ENCODE results near the gene MTFR1L. TPM values are rescaled to one million over a fixed set of nuclear protein-coding genes. Genes with fewer than 3 reads are reported as not detected.
A peak's percentile ranks its signal among the peaks of the same experiment; 100 is the strongest.

Gene MTFR1L
- polyA plus RNA-seq, 1 experiment = 65.8 TPM

DNA sequence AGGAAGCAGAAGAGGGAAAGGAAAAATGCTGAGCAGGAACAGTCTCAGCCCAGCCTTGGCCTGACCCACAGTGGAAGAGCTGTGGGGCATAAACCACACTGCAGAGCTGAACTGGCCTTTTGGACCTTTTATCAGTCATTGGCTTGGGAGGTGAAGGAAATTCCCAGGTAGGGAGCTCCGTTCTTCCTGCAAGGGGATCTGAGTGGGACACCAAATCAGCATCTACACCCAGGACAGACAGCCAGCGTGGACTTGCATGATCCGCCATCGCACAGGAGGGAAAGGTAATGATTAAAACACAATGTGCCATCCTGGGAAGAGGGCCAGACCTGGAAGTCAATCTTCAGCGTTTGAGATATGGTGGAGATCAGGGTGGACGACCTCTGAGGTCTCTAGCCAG, 1.2 kb upstream of the MTFR1L start:
- no peak for DNase-seq (ENCODE audit: low read depth, low spot score)
- Histone ChIP-seq H3K27me3 (ENCODE audit: control insufficient read depth, insufficient read depth, low read length) (no peaks in the 10 kb centered on the region), H3K27ac (ENCODE audit: low read depth, low read length) (peak overlapping the region; percentile 66), H3K4me3 (ENCODE audit: low read depth, low read length) (peak overlapping the region; percentile 87), H3K9me3 (ENCODE audit: control insufficient read depth, insufficient read depth, low read length) (no peaks in the 10 kb centered on the region; the same call in 1 of the 2 replicates)
- POLR2A ChIA-PET = interaction anchor here (0.8 to 2.1 kb wide), 4 partner anchors 38 to 199 kb away, joined by 5 to 8 read pairs (median 6); partner anchors contain the start of gene PAQR7
- TF ChIP-seq, protein P1, sequence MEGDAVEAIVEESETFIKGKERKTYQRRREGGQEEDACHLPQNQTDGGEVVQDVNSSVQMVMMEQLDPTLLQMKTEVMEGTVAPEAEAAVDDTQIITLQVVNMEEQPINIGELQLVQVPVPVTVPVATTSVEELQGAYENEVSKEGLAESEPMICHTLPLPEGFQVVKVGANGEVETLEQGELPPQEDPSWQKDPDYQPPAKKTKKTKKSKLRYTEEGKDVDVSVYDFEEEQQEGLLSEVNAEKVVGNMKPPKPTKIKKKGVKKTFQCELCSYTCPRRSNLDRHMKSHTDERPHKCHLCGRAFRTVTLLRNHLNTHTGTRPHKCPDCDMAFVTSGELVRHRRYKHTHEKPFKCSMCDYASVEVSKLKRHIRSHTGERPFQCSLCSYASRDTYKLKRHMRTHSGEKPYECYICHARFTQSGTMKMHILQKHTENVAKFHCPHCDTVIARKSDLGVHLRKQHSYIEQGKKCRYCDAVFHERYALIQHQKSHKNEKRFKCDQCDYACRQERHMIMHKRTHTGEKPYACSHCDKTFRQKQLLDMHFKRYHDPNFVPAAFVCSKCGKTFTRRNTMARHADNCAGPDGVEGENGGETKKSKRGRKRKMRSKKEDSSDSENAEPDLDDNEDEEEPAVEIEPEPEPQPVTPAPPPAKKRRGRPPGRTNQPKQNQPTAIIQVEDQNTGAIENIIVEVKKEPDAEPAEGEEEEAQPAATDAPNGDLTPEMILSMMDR (IDR thresholded peaks at IDR 0.05; ENCODE audit: low read depth, low read length) = no peak
- CTCF ChIA-PET = no interaction called here

DNA sequence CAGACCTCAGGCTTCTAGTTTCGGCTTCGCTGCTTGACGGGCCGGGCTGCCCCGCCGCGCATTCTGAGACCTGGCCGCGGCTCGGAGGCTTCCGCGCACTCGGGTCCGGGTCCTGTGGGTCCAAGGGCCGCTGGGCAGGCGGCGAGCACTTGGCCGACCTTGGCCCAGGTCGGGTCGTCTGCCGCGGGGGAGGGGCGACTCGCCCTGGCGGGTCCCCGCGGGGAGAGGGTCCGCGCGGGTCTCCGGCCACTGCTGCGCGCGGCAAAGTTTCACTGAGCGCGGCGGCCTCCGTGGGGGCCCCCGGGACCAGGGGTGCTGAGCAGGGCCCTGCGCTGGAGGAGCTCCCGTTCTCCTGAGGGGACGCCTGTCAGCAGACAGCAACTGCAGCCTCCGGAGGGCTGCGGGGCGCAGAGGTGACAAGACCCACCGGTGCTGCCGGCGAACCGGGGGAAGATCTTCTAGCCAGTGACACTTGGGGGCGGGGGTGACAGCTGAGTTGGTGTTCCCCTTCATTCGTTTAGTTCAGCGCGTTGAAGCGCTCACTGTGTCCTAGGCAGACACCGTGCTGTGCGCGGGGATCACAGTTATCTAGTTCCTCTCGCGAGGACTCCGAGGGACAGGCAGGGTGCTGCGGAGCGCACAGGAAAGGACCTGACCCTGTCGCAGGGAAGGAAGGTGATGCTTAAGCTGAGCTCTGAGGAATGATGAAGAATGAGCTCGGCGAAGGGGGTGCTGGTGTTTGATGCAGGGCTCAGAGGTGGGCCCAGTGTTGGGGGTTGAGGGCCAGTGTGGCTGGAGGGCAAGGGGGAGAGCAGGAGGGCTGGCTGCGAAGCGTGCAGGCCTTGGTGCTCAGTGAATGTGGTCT, 725 bp downstream of the MTFR1L start:
- Histone ChIP-seq H3K4me3 (ENCODE audit: low read depth, low read length) (peak overlapping the region; percentile 87), H3K9me3 (ENCODE audit: control insufficient read depth, insufficient read depth, low read length) (no peaks in the 10 kb centered on the region; the same call in 1 of the 2 replicates), H3K27ac (ENCODE audit: low read depth, low read length) (peak overlapping the region; percentile 70), H3K27me3 (ENCODE audit: control insufficient read depth, insufficient read depth, low read length) (no peaks in the 10 kb centered on the region)
- TF ChIP-seq, protein P1 (IDR thresholded peaks at IDR 0.05; ENCODE audit: low read depth, low read length) = no peak
- no peak for DNase-seq (ENCODE audit: low read depth, low spot score)
- CTCF ChIA-PET = interaction anchor here (0.6 to 2.1 kb wide), 5 partner anchors 72 to 383 kb away, joined by 3 to 7 read pairs (median 5); partner anchors contain the start of gene PAFAH2
- POLR2A ChIA-PET = interaction anchor here (0.6 to 2.1 kb wide), 9 partner anchors 14 to 707 kb away, joined by 3 to 8 read pairs (median 3); partner anchors contain the start of genes PAQR7 and STMN1

DNA sequence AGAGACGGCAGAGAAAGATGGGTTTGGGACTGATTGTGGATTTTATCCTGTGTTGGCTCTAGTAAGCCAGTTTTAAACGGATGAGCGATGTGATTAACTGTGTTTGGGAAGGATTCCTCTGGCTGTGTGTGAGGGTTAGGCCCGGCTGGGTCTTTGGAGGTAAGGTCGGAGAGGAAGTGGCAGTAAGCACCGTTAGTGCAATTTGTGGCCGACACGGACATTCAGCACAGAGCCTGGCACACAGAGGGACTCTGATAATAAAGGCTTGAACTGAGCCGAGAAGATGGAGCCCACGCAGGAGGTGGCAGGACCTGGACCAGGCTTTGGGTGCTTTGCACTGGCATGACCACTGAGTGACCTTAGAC, 1.3 kb downstream of the MTFR1L start:
- ChIA-PET CTCF (interaction anchor here (0.6 to 2.1 kb wide), 2 partner anchors 176 to 384 kb away, joined by 4 to 7 read pairs; partner anchors contain the start of gene PAFAH2), POLR2A (interaction anchor here (1.4 kb wide), 1 partner anchor 21 kb away, joined by 5 read pairs; no protein-coding TSS in a partner anchor)
- TF ChIP-seq, protein P1 (IDR thresholded peaks at IDR 0.05; ENCODE audit: low read depth, low read length) = no peak
- Histone ChIP-seq H3K27me3 (ENCODE audit: control insufficient read depth, insufficient read depth, low read length) (no peaks in the 10 kb centered on the region), H3K4me3 (ENCODE audit: low read depth, low read length) (peak overlapping the region; percentile 87), H3K27ac (ENCODE audit: low read depth, low read length) (no peak overlapping the region), H3K9me3 (ENCODE audit: control insufficient read depth, insufficient read depth, low read length) (no peaks in the 10 kb centered on the region; the same call in 1 of the 2 replicates)
- DNase-seq (ENCODE audit: low read depth, low spot score) = no peak

DNA sequence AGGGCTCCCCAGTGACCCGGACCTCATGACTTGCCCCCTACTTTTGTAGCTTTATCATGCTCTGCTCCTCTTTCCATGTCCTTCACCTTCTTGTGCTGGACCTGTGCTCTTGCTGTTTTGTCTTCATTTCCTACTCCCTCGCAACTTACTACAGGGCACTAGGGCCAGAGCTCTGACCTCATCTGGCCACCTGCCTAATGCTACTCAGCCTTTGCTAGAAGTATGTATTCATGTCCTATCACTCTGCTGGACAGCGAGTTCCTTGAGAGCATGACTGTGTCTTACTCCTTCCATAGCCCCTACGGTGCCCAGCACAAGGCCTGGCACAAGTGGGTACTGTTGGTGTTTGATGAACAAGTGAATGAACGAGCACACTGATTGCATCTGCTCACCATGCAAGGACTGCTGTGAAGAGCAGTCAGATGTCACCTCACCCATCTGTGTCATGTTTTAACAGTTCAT, 1.9 kb downstream of the MTFR1L start:
- H3K27me3 ChIP-seq (ENCODE audit: control insufficient read depth, insufficient read depth, low read length) = no peaks in the 10 kb centered on the region
- no peak overlapping the region for H3K4me3 ChIP-seq (ENCODE audit: low read depth, low read length)
- CTCF ChIA-PET = interaction anchor here (0.6 to 2.1 kb wide), 2 partner anchors 176 to 384 kb away, joined by 4 to 7 read pairs; partner anchors contain the start of gene PAFAH2
- H3K27ac ChIP-seq (ENCODE audit: low read depth, low read length) = no peak overlapping the region
- no peak for DNase-seq (ENCODE audit: low read depth, low spot score)
- POLR2A ChIA-PET = interaction anchor here (0.7 to 1.4 kb wide), 2 partner anchors 21 to 110 kb away, joined by 4 to 5 read pairs; no protein-coding TSS in a partner anchor
- no peaks in the 10 kb centered on the region; the same call in 1 of the 2 replicates for H3K9me3 ChIP-seq (ENCODE audit: control insufficient read depth, insufficient read depth, low read length)
- TF ChIP-seq, protein P1 (IDR thresholded peaks at IDR 0.05; ENCODE audit: low read depth, low read length) = no peak

Data from AG04450 (cell line).